HG03196 (cell line): ENCODE data around the gene ZDBF2.
A peak's percentile ranks its signal among the peaks of the same experiment; 100 is the strongest.
"Not testable (repeated sequence)": the region's sequence is repeated elsewhere in the genome, so short reads cannot be mapped to it uniquely, and the experiment has no call there.

ENCODE experiments used
- ATAC-seq: cut with Tn5 transposase; IDR thresholded peaks from one replicate; pipeline ENCODE4 v1.9.1; 2021; ENCODE audit not compliant: unreplicated experiment

The ZDBF2 gene

GRCh38 chr2:206274434-206275311 is at the start of gene ZDBF2:
ZDBF2 (plus strand) TSS chr2:206274663; CDS start chr2:206281850, 7,187 bp downstream.
- ATAC-seq: peak; percentile 72

GRCh38 chr2:206225435-206226232 is 48.8 kb upstream of the ZDBF2 start:
- peak; percentile 92 for ATAC-seq

GRCh38 chr2:206228636-206229035 is 45.8 kb upstream of the ZDBF2 start:
- ATAC-seq: not testable (repeated sequence)

GRCh38 chr2:206229642-206230041 is 44.8 kb upstream of the ZDBF2 start:
- ATAC-seq: no peak

- no peak for ATAC-seq
Observed at GRCh38 chr2:206230060-206230762, 44.3 kb upstream of the ZDBF2 start.

- ATAC-seq: no peak
Observed at GRCh38 chr2:206231669-206232286, 42.7 kb upstream of the ZDBF2 start.

GRCh38 chr2:206232287-206233035 is 42.0 kb upstream of the ZDBF2 start:
- ATAC-seq: no peak

GRCh38 chr2:206239157-206239556 is 35.3 kb upstream of the ZDBF2 start:
- no peak for ATAC-seq

- no peak for ATAC-seq
Observed at GRCh38 chr2:206240327-206240726, 34.1 kb upstream of the ZDBF2 start.

GRCh38 chr2:206241736-206242135 is 32.7 kb upstream of the ZDBF2 start:
- ATAC-seq: no peak

GRCh38 chr2:206245265-206245672 is 29.2 kb upstream of the ZDBF2 start:
- ATAC-seq: peak; percentile 46

- ATAC-seq: no peak
Observed at GRCh38 chr2:206250041-206250897, 24.2 kb upstream of the ZDBF2 start.

GRCh38 chr2:206253125-206253776 is 21.2 kb upstream of the ZDBF2 start:
- ATAC-seq: no peak

GRCh38 chr2:206253777-206254166 is 20.7 kb upstream of the ZDBF2 start:
- ATAC-seq: no peak

GRCh38 chr2:206255003-206255402 is 19.5 kb upstream of the ZDBF2 start:
- ATAC-seq: no peak

GRCh38 chr2:206256706-206257205 is 17.7 kb upstream of the ZDBF2 start:
- ATAC-seq: no peak

GRCh38 chr2:206257350-206257749 is 17.1 kb upstream of the ZDBF2 start:
- ATAC-seq: no peak

GRCh38 chr2:206257861-206258260 is 16.6 kb upstream of the ZDBF2 start:
- ATAC-seq: no peak

GRCh38 chr2:206258615-206259014 is 15.8 kb upstream of the ZDBF2 start:
- not testable (repeated sequence) for ATAC-seq
